Endothelial cell of umbilical vein (primary cell): ENCODE data around the gene CPED1. TPM values are rescaled to one million over a fixed set of nuclear protein-coding genes. Genes with fewer than 3 reads are reported as not detected.

ENCODE experiments used
- BruUV-seq: library from RNA; stranded (reverse); fragments of 400-500 nt; replicated peaks from 2 replicates; lab custom pipeline; 2021; lab: Mats Ljungman, UMichigan
- CTCF ChIA-PET: fragments of 300-600, 350-600 bp; sonication (Branson Sonifier 250); formaldehyde crosslinking; loops from one replicate; lab custom pipeline; 2021; ENCODE audit warnings: antibody characterized with exemption, inconsistent platforms; lab: Charles Lee
- POLR2A ChIA-PET: fragments of 300-600, 350-600 bp; sonication (Branson Sonifier 250); formaldehyde crosslinking; loops from one replicate; lab custom pipeline; 2021; ENCODE audit warnings: antibody characterized with exemption, inconsistent platforms; lab: Charles Lee
- DNase-seq: peaks from one replicate; pipeline ENCODE4 v3.0.0-alpha.2; 2011; ENCODE audit warnings: low read depth, low spot score
- FAIRE-seq: peaks from 2 replicates; lab custom pipeline; 2011; peaks lifted over from hg19 to GRCh38; lab: Jason Lieb, UNC
- H2AFZ ChIP-seq: 2 replicates; pipeline ENCODE4 v1.6.0; 2012; ENCODE audit warnings: low read depth, low read length, control low read depth, inconsistent platforms
- H3K27ac ChIP-seq: 2 replicates; pipeline ENCODE4 v1.5.1; 2011; ENCODE audit warnings: low read depth, mild to moderate bottlenecking, control low read depth, low read length, moderate library complexity; ENCODE audit not compliant: insufficient read depth
- H3K27me3 ChIP-seq, 2 experiments: 2 replicates each; pipeline versions ENCODE4 v1.6.0 to v1.6.1; 2011; ENCODE audit warnings: low read length in 2 of 2, mixed read lengths in 1 of 2; ENCODE audit not compliant: control insufficient read depth in 2 of 2, insufficient read depth in 2 of 2
- H3K36me3 ChIP-seq, 2 experiments: 2 replicates in 1 of 2; 3 replicates in 1 of 2; pipeline ENCODE4 v1.5.1; 2011; ENCODE audit warnings: low read length in 2 of 2, mild to moderate bottlenecking in 1 of 2, moderate library complexity in 1 of 2; ENCODE audit not compliant: control insufficient read depth in 2 of 2, insufficient read depth in 2 of 2; ENCODE audit errors: extremely low read depth in 1 of 2
- H3K4me1 ChIP-seq: 3 replicates; pipeline ENCODE4 v1.5.1; 2011; ENCODE audit warnings: mild to moderate bottlenecking, low read length; ENCODE audit not compliant: control insufficient read depth, insufficient read depth; ENCODE audit errors: extremely low read depth
- H3K4me2 ChIP-seq: 2 replicates; pipeline ENCODE4 v1.6.1; 2011; ENCODE audit warnings: low read length, control low read depth, mixed read lengths; ENCODE audit not compliant: insufficient read depth
- H3K4me3 ChIP-seq, 3 experiments: fragments of 200-600 bp in 1 of 3; sonication (generic), shearing (Covaris generic) in 1 of 3; replicated peaks in 1 of 3; 2 replicates each; pipeline ENCODE4 v1.5.1; 2011 to 2016; ENCODE audit warnings: control low read depth in 3 of 3, low read length in 3 of 3, mild to moderate bottlenecking in 2 of 3, inconsistent platforms in 1 of 3, low read depth in 1 of 3, moderate library complexity in 1 of 3; ENCODE audit not compliant: insufficient read depth in 1 of 3
- H3K79me2 ChIP-seq: 2 replicates; pipeline ENCODE4 v1.6.0; 2012; ENCODE audit warnings: low read length, inconsistent platforms; ENCODE audit not compliant: control insufficient read depth, insufficient read depth
- H3K9ac ChIP-seq: replicated peaks from 2 replicates; pipeline ENCODE3; 2011; ENCODE audit warnings: low read length, control low read depth; ENCODE audit not compliant: insufficient read depth; ENCODE audit errors: extremely low read depth
- H3K9me1 ChIP-seq: replicated peaks from 3 replicates; pipeline ENCODE4 v1.6.0; 2011; ENCODE audit warnings: mild to moderate bottlenecking, low read length; ENCODE audit not compliant: control insufficient read depth, insufficient read depth; ENCODE audit errors: extremely low read depth
- H3K9me3 ChIP-seq: replicated peaks from 2 replicates; pipeline ENCODE4 v1.5.1; 2012; ENCODE audit warnings: low read length, inconsistent platforms; ENCODE audit not compliant: control insufficient read depth, insufficient read depth
- H4K20me1 ChIP-seq: replicated peaks from 2 replicates; pipeline ENCODE3; 2011; ENCODE audit warnings: mild to moderate bottlenecking, low read length; ENCODE audit not compliant: control insufficient read depth, insufficient read depth; ENCODE audit errors: extremely low read depth
- EZH2 ChIP-seq: IDR thresholded peaks from 2 replicates; pipeline ENCODE4 v1.6.1; 2012; ENCODE audit warnings: borderline replicate concordance, low read depth, mild to moderate bottlenecking, moderate library complexity, low read length, inconsistent platforms; ENCODE audit not compliant: severe bottlenecking
- FOS ChIP-seq: IDR thresholded peaks from 2 replicates; pipeline ENCODE4 v1.6.1; 2011; ENCODE audit warnings: mild to moderate bottlenecking, low read length, moderate library complexity, borderline replicate concordance; ENCODE audit not compliant: insufficient read depth
- GATA2 ChIP-seq: IDR thresholded peaks from 2 replicates; pipeline ENCODE4 v1.7.0; 2011; ENCODE audit warnings: low read depth, mild to moderate bottlenecking, moderate library complexity, mixed read lengths, low read length; ENCODE audit not compliant: insufficient read length, insufficient read depth
- JUN ChIP-seq: IDR thresholded peaks from 2 replicates; pipeline ENCODE4 v1.6.1; 2011; ENCODE audit warnings: borderline replicate concordance, low read depth; ENCODE audit not compliant: insufficient read length, insufficient read depth
- MAX ChIP-seq: IDR thresholded peaks from 2 replicates; pipeline ENCODE4 v1.6.1; 2011; ENCODE audit not compliant: insufficient read depth, insufficient read length
- MYC ChIP-seq: IDR thresholded peaks from one replicate; pipeline ENCODE4 v1.6.1; 2011; ENCODE audit warnings: mild to moderate bottlenecking, low read depth, low read length
- POLR2A ChIP-seq: IDR thresholded peaks from 2 replicates; pipeline ENCODE4 v1.6.1; 2012; ENCODE audit warnings: low read depth, mild to moderate bottlenecking, control low read depth, low read length
- POLR2AphosphoS5 ChIP-seq: IDR thresholded peaks from 2 replicates; pipeline ENCODE4 v1.6.1; 2012; ENCODE audit warnings: low read depth, mild to moderate bottlenecking, control low read depth, low read length, moderate library complexity; ENCODE audit not compliant: insufficient read depth
- dilution Hi-C: fragments of 300-500 bp; cut with MboI; formaldehyde crosslinking; loops from one replicate; pipeline ENCODE4 v1.15.0; 2019; ENCODE audit warnings: low sequenced_read_pairs; ENCODE audit not compliant: extremely low pct_ligation_motif_present
- intact Hi-C: fragments of 100-400 bp; cut with micrococcal nuclease; formaldehyde crosslinking; loops from one replicate; pipeline ENCODE4 v1.10.0; 2022
- polyA plus RNA-seq, 4 experiments: library from polyadenylated mRNA; depleted of rRNA in 3 of 4; stranded (reverse) in 3 of 4; unstranded in 1 of 4; fragments of >200 nt; gene quantifications; 2 replicates each; pipeline versions ENCODE4 v1.2.1 to v1.2.3, GENCODE V29; 2011 to 2012; ENCODE audit warnings: missing spikeins in 1 of 4
- total RNA-seq: library from RNA; stranded (reverse); gene quantifications from 2 replicates; pipeline ENCODE4 v1.2.3, GENCODE V29; 2021
- TF ChIP-seq, protein P1 (sequence below), 2 donors: IDR thresholded peaks; 1 replicate in 1 of 2; 2 replicates in 1 of 2; pipeline ENCODE4 v1.5.1; 2011; ENCODE audit warnings: low read length in 2 of 2, mild to moderate bottlenecking in 2 of 2, moderate library complexity in 2 of 2, control low read depth in 1 of 2, inconsistent platforms in 1 of 2, low read depth in 1 of 2; ENCODE audit not compliant: insufficient read depth in 1 of 2; ENCODE audit errors: extremely low read depth in 1 of 2

The CPED1 gene
- total and polyA plus RNA-seq, 2 donors (not counting 3 experiments of a cell fraction or from before 2014, with no cell fraction given), result 0.22 to 3.0 TPM

- DNase-seq (no peak), FAIRE-seq (no peak)
- Histone ChIP-seq H3K9ac (no peak overlapping the region), H3K79me2 (no peaks in the 10 kb centered on the region), H3K4me3 (no peak overlapping the region), H3K4me2 (no peak overlapping the region), H3K36me3 (no peaks in the 10 kb centered on the region), H2AFZ (no peak overlapping the region), H3K9me1 (no peaks in the 10 kb centered on the region), H3K9me3 (no peaks in the 10 kb centered on the region), H4K20me1 (no peaks in the 10 kb centered on the region), H3K27me3 (no peaks in the 10 kb centered on the region), H3K4me1 (no peaks in the 10 kb centered on the region), H3K27ac (no peak overlapping the region)
- intact Hi-C loops, result no loop called here
- no TSS peak for BruUV-seq
- ChIA-PET CTCF (interaction anchor here (2.2 to 2.5 kb wide), 2 partner anchors 10 to 36 kb away, joined by 7 to 13 read pairs; no protein-coding TSS in a partner anchor), POLR2A (no interaction called here)
- dilution Hi-C loops, result no loop called here
- TF ChIP-seq, protein P1, sequence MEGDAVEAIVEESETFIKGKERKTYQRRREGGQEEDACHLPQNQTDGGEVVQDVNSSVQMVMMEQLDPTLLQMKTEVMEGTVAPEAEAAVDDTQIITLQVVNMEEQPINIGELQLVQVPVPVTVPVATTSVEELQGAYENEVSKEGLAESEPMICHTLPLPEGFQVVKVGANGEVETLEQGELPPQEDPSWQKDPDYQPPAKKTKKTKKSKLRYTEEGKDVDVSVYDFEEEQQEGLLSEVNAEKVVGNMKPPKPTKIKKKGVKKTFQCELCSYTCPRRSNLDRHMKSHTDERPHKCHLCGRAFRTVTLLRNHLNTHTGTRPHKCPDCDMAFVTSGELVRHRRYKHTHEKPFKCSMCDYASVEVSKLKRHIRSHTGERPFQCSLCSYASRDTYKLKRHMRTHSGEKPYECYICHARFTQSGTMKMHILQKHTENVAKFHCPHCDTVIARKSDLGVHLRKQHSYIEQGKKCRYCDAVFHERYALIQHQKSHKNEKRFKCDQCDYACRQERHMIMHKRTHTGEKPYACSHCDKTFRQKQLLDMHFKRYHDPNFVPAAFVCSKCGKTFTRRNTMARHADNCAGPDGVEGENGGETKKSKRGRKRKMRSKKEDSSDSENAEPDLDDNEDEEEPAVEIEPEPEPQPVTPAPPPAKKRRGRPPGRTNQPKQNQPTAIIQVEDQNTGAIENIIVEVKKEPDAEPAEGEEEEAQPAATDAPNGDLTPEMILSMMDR (IDR thresholded peaks at IDR 0.05; ENCODE audit: extremely low read depth in 1 of 2, insufficient read depth in 1 of 2, low read depth in 1 of 2, low read length in 2 of 2), result no peak
- TF ChIP-seq FOS (no peak), JUN (no peak), POLR2A (no peak), MAX (no peak), POLR2AphosphoS5 (no peak), GATA2 (no peak), MYC (no peak), EZH2 (no peak)
Measured at GRCh38 chr7:121071662-121072061, 83.2 kb downstream of the CPED1 start.
